Activated naive CD8-positive, alpha-beta T cell treated with anti-CD3 and anti-CD28 coated beads, Interleukin-2, amount 10 ng/mL, durations not matched to agents 7 days and 5 days (primary cell): ENCODE measurements around the gene SIN3B. TPM values are rescaled to one million over a fixed set of nuclear protein-coding genes. Genes with fewer than 3 reads are reported as not detected.

ENCODE experiments used
- ATAC-seq: fragments of 150-1000 bp; cut with Tn5 transposase; one replicate; pipeline ENCODE4 v1.10.0; 2021; ENCODE audit warnings: low read depth, moderate library complexity
- POLR2A ChIA-PET: fragments of 350-600 bp; sonication (Branson Sonifier 250); formaldehyde crosslinking; loops from one replicate; lab custom pipeline; 2021; ENCODE audit warnings: antibody characterized with exemption; lab: Charles Lee
- DNase-seq: peaks from one replicate; pipeline ENCODE4 v3.0.0; 2021
- H3K27ac Mint-ChIP-seq: one replicate; pipeline ENCODE4 v1.8.0; 2022; ENCODE audit warnings: mild to moderate bottlenecking, mixed read lengths
- H3K27me3 Mint-ChIP-seq: one replicate; pipeline ENCODE4 v1.8.0; 2022; ENCODE audit warnings: mild to moderate bottlenecking, moderate library complexity, mixed read lengths
- H3K36me3 Mint-ChIP-seq: one replicate; pipeline ENCODE4 v1.8.0; 2021; ENCODE audit warnings: mild to moderate bottlenecking, mixed read lengths
- H3K4me1 Mint-ChIP-seq: one replicate; pipeline ENCODE4 v1.8.0; 2021; ENCODE audit warnings: mixed read lengths
- H3K4me3 Mint-ChIP-seq: one replicate; pipeline ENCODE4 v1.8.0; 2022; ENCODE audit warnings: mild to moderate bottlenecking, moderate library complexity, mixed read lengths
- H3K9me3 Mint-ChIP-seq: one replicate; pipeline ENCODE4 v1.8.0; 2021; ENCODE audit warnings: mixed read lengths
- total RNA-seq, 2 experiments: library from RNA; stranded (reverse); gene quantifications; one replicate each; pipeline ENCODE4 v1.2.3, GENCODE V29; 2021

Gene SIN3B
- total RNA-seq, 2 experiments from 2014 or later, result 49.3 to 50.3 TPM

GRCh38 chr19:16921766-16922591 lies 92.8 kb downstream of the SIN3B start:
- POLR2A ChIA-PET, result no interaction called here
- no peaks in the 10 kb centered on the region for H3K36me3 Mint-ChIP-seq
- H3K4me3 Mint-ChIP-seq, result no peak overlapping the region
- H3K9me3 Mint-ChIP-seq, result peaks cover 10% of the 10 kb centered on the region
- no peaks in the 10 kb centered on the region for H3K4me1 Mint-ChIP-seq
- no peak overlapping the region for H3K27ac Mint-ChIP-seq
- no peak for ATAC-seq
- H3K27me3 Mint-ChIP-seq, result no peaks in the 10 kb centered on the region
- DNase-seq, result no peak

GRCh38 chr19:16922592-16922934 lies 93.4 kb downstream of the SIN3B start:
- H3K27ac Mint-ChIP-seq, result no peak overlapping the region
- ATAC-seq (no peak), DNase-seq (no peak)
- no peaks in the 10 kb centered on the region for H3K36me3 Mint-ChIP-seq
- POLR2A ChIA-PET, result no interaction called here
- no peaks in the 10 kb centered on the region for H3K4me1 Mint-ChIP-seq
- peaks cover 14% of the 10 kb centered on the region for H3K9me3 Mint-ChIP-seq
- no peak overlapping the region for H3K4me3 Mint-ChIP-seq
- H3K27me3 Mint-ChIP-seq, result no peaks in the 10 kb centered on the region

GRCh38 chr19:16922949-16923348 lies 93.8 kb downstream of the SIN3B start:
- no peaks in the 10 kb centered on the region for H3K4me1 Mint-ChIP-seq
- H3K9me3 Mint-ChIP-seq, result peaks cover 14% of the 10 kb centered on the region
- DNase-seq (no peak), ATAC-seq (no peak)
- POLR2A ChIA-PET, result no interaction called here
- no peaks in the 10 kb centered on the region for H3K27me3 Mint-ChIP-seq
- H3K27ac Mint-ChIP-seq, result no peak overlapping the region
- H3K36me3 Mint-ChIP-seq, result no peaks in the 10 kb centered on the region
- H3K4me3 Mint-ChIP-seq, result no peak overlapping the region

GRCh38 chr19:16927883-16928282 lies 98.7 kb downstream of the SIN3B start:
- Mint-ChIP-seq H3K9me3 (peaks cover 25% of the 10 kb centered on the region), H3K36me3 (no peaks in the 10 kb centered on the region), H3K4me3 (no peak overlapping the region), H3K4me1 (no peaks in the 10 kb centered on the region), H3K27me3 (no peaks in the 10 kb centered on the region), H3K27ac (no peak overlapping the region)
- POLR2A ChIA-PET, result interaction anchor here (0.6 kb wide), 1 partner anchor 1163 kb away, joined by 4 read pairs; no protein-coding TSS in a partner anchor
- no peak for DNase-seq
- ATAC-seq, result no peak

DNA sequence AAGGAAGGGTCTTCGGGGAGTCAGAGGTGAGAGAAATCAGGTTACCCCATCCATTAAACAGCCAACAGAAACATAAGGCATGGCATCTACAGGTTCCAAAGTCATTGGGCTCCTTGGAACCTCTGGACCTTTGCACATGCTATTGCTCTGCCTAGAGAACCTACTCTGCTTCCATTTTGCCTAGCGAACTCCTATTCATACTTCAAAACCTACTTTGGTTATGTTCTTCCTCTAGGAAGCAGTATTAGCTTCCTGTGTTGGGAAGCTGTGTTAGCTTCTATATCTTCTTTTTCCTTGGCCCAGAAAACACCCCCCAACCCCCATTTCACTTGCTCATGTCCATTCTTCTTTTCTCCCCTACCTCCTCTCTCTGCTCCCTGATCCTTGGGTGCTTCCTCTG lies 99.2 kb downstream of the SIN3B start:
- Mint-ChIP-seq H3K4me1 (no peaks in the 10 kb centered on the region), H3K36me3 (no peaks in the 10 kb centered on the region), H3K4me3 (no peak overlapping the region), H3K27ac (no peak overlapping the region), H3K9me3 (peaks cover 27% of the 10 kb centered on the region), H3K27me3 (peaks cover 2% of the 10 kb centered on the region)
- POLR2A ChIA-PET, result interaction anchor here (0.6 kb wide), 1 partner anchor 1163 kb away, joined by 4 read pairs; no protein-coding TSS in a partner anchor
- no peak for DNase-seq
- no peak for ATAC-seq

GRCh38 chr19:16928916-16929315 lies 99.7 kb downstream of the SIN3B start:
- POLR2A ChIA-PET, result no interaction called here
- ATAC-seq, result no peak
- H3K9me3 Mint-ChIP-seq, result peaks cover 31% of the 10 kb centered on the region

More at GRCh38 chr19:16928916-16929315, 99.7 kb downstream of the SIN3B start:
- Mint-ChIP-seq H3K27me3 (peaks cover 2% of the 10 kb centered on the region), H3K4me1 (no peaks in the 10 kb centered on the region), H3K4me3 (no peak overlapping the region), H3K27ac (no peak overlapping the region), H3K36me3 (peaks cover 1% of the 10 kb centered on the region)
- no peak for DNase-seq

Other genes starting within 250 kb of the SIN3B start
- 10 to 100 TPM; 16.4 to 21.2 TPM for gene MED26, start 201.2 kb upstream of the SIN3B start, total RNA-seq
- gene SMIM7, start 169.3 kb upstream of the SIN3B start, total RNA-seq, result 10 to 100 TPM; 63.6 to 68.8 TPM
- 1 to 10 TPM in 1 of 2 experiments, under 1 TPM in 1; 0.51 to 1.6 TPM for gene TMEM38A, start 168.3 kb upstream of the SIN3B start, total RNA-seq
- gene NWD1, start 109.6 kb upstream of the SIN3B start, total RNA-seq, result not detected
- under 1 TPM; 0.14 to 0.17 TPM for gene F2RL3, start 59.6 kb downstream of the SIN3B start, total RNA-seq
- gene CPAMD8, start 197.4 kb downstream of the SIN3B start, total RNA-seq, result under 1 TPM; 0.42 to 0.68 TPM
- gene HAUS8, start 246.1 kb downstream of the SIN3B start, total RNA-seq, result 10 to 100 TPM; 50.7 to 51.7 TPM
- gene MYO9B, start 246.4 kb downstream of the SIN3B start, total RNA-seq, result 100 to 1,000 TPM; 275 to 285 TPM